HUDEP-2 (cell line): ENCODE data around the gene NHLRC4.
"Not testable (repeated sequence)": the region's sequence is repeated elsewhere in the genome, so short reads cannot be mapped to it uniquely, and the experiment has no call there.

ENCODE experiments used
- DNase-seq, 76 experiments: peaks; one replicate each; lab custom pipeline; 2025; ENCODE audit not compliant: unreplicated experiment in 76 of 76; lab: John Stamatoyannopoulos, UW

NHLRC4 gene

GRCh38 chr16:595942-596735, 29.3 kb downstream of the NHLRC4 start:
- no peak for DNase-seq

- no peak for DNase-seq
These were observed 29.9 kb downstream of the NHLRC4 start for GRCh38 chr16:596736-597060.

- DNase-seq: not testable (repeated sequence)
These were observed 30.9 kb downstream of the NHLRC4 start for GRCh38 chr16:597655-598054.

GRCh38 chr16:598823-599739, 32.3 kb downstream of the NHLRC4 start:
- DNase-seq: no peak

- peak in 4 of 76 experiments; percentile 15 to 28 (median 20) for DNase-seq
These were observed 34.0 kb downstream of the NHLRC4 start for GRCh38 chr16:600781-601180.

- no peak for DNase-seq
These were observed 37.1 kb downstream of the NHLRC4 start for GRCh38 chr16:603933-604332.

- no peak for DNase-seq
These were observed 40.0 kb downstream of the NHLRC4 start for GRCh38 chr16:606656-607307.

GRCh38 chr16:608019-608418, 41.2 kb downstream of the NHLRC4 start:
- DNase-seq: no peak

- DNase-seq: no peak
These were observed 42.5 kb downstream of the NHLRC4 start for GRCh38 chr16:609316-609715.

- no peak for DNase-seq
These were observed 43.2 kb downstream of the NHLRC4 start for GRCh38 chr16:609984-610383.

GRCh38 chr16:610513-611381, 43.9 kb downstream of the NHLRC4 start:
- peak in 16 of 76 experiments; percentile 2 to 33 (median 19) for DNase-seq

- no peak for DNase-seq
These were observed 48.3 kb downstream of the NHLRC4 start for GRCh38 chr16:615122-615521.

- DNase-seq: no peak
These were observed 50.2 kb downstream of the NHLRC4 start for GRCh38 chr16:616733-617586.

GRCh38 chr16:617855-618254, 51.0 kb downstream of the NHLRC4 start:
- no peak for DNase-seq
